ENCODE results near the gene CELF6.
A peak's percentile ranks its signal among the peaks of the same experiment; 100 is the strongest.

CELF6 gene

GRCh38 chr15:72271895-72272212 lies 48.1 kb downstream of the CELF6 start:
- H3K9me2 ChIP-seq (replicated peaks; ENCODE audit: control insufficient read depth, low read length): 0 out of 2 replicates have a peak, but pooled peaks cover 2% of the 10 kb centered on the region
- H3K36me3 ChIP-seq (ENCODE audit: control insufficient read depth, low read length): peaks cover 46% of the 10 kb centered on the region
- H3K27me3 ChIP-seq (ENCODE audit: control insufficient read depth, low read length): no peaks in the 10 kb centered on the region; the same call in 1 of the 2 replicates
- no peaks in the 10 kb centered on the region for H4K20me1 ChIP-seq (ENCODE audit: control insufficient read depth, insufficient read depth, low read depth, low read length)
- peak overlapping the region; percentile 90 for H3K4me3 ChIP-seq (ENCODE audit: low read length)
- peaks cover 41% of the 10 kb centered on the region for H3K79me2 ChIP-seq (ENCODE audit: control insufficient read depth, low read length)
- no peak for TF ChIP-seq CTCF (IDR thresholded peaks at IDR 0.05; ENCODE audit: low read depth, low read length, poor library complexity, severe bottlenecking)
- no peak for TF ChIP-seq EZH2phosphoT487 (IDR thresholded peaks at IDR 0.05; ENCODE audit: borderline replicate concordance, low read length)
- peaks cover 29% of the 10 kb centered on the region for H3K4me1 ChIP-seq (ENCODE audit: control insufficient read depth, low read length)
- H3F3A ChIP-seq (ENCODE audit: control insufficient read depth, insufficient read depth): 0 out of 2 replicates have a peak, but pooled peaks cover 3% of the 10 kb centered on the region
- peak overlapping the region; percentile 38 for H3K27ac ChIP-seq (ENCODE audit: low read depth, low read length)
- H3K9me3 ChIP-seq (ENCODE audit: control insufficient read depth, insufficient read depth, low read length): no peaks in the 10 kb centered on the region
- peak overlapping the region; percentile 79 for H3K4me2 ChIP-seq (ENCODE audit: low read length)

- H4K20me1 ChIP-seq (ENCODE audit: control insufficient read depth, insufficient read depth, low read depth, low read length): no peaks in the 10 kb centered on the region
- H3K36me3 ChIP-seq (ENCODE audit: control insufficient read depth, low read length): peaks cover 52% of the 10 kb centered on the region
- no peaks in the 10 kb centered on the region; the same call in 1 of the 2 replicates for H3K27me3 ChIP-seq (ENCODE audit: control insufficient read depth, low read length)
- H3K9me3 ChIP-seq (ENCODE audit: control insufficient read depth, insufficient read depth, low read length): no peaks in the 10 kb centered on the region
- peak overlapping the region; percentile 90 for H3K4me3 ChIP-seq (ENCODE audit: low read length)
- H3K4me2 ChIP-seq (ENCODE audit: low read length): peak overlapping the region; percentile 79
- 0 out of 2 replicates have a peak, but pooled peaks cover 3% of the 10 kb centered on the region for H3F3A ChIP-seq (ENCODE audit: control insufficient read depth, insufficient read depth)
- H3K27ac ChIP-seq (ENCODE audit: low read depth, low read length): no peak overlapping the region
- TF ChIP-seq CTCF (IDR thresholded peaks at IDR 0.05; ENCODE audit: low read depth, low read length, poor library complexity, severe bottlenecking) (no peak), EZH2phosphoT487 (IDR thresholded peaks at IDR 0.05; ENCODE audit: borderline replicate concordance, low read length) (no peak)
- 0 out of 2 replicates have a peak, but pooled peaks cover 2% of the 10 kb centered on the region for H3K9me2 ChIP-seq (replicated peaks; ENCODE audit: control insufficient read depth, low read length)
- H3K4me1 ChIP-seq (ENCODE audit: control insufficient read depth, low read length): peaks cover 29% of the 10 kb centered on the region
- peaks cover 41% of the 10 kb centered on the region for H3K79me2 ChIP-seq (ENCODE audit: control insufficient read depth, low read length)
These were observed 48.7 kb downstream of the CELF6 start for GRCh38 chr15:72271221-72271620.

- Histone ChIP-seq H3K4me3 (ENCODE audit: low read length) (no peak overlapping the region), H3K9me3 (ENCODE audit: control insufficient read depth, insufficient read depth, low read length) (no peaks in the 10 kb centered on the region), H3K79me2 (ENCODE audit: control insufficient read depth, low read length) (peaks cover 41% of the 10 kb centered on the region), H3K27me3 (ENCODE audit: control insufficient read depth, low read length) (no peaks in the 10 kb centered on the region), H3K27ac (ENCODE audit: low read depth, low read length) (no peak overlapping the region), H4K20me1 (ENCODE audit: control insufficient read depth, insufficient read depth, low read depth, low read length) (no peaks in the 10 kb centered on the region), H3K36me3 (ENCODE audit: control insufficient read depth, low read length) (peaks cover 67% of the 10 kb centered on the region), H3K9me2 (replicated peaks; ENCODE audit: control insufficient read depth, low read length) (0 out of 2 replicates have a peak, but pooled peaks cover 2% of the 10 kb centered on the region), H3K4me2 (ENCODE audit: low read length) (no peak overlapping the region), H3K4me1 (ENCODE audit: control insufficient read depth, low read length) (peaks cover 29% of the 10 kb centered on the region), H3F3A (ENCODE audit: control insufficient read depth, insufficient read depth) (0 out of 2 replicates have a peak, but pooled peaks cover 3% of the 10 kb centered on the region)
- TF ChIP-seq CTCF (IDR thresholded peaks at IDR 0.05; ENCODE audit: low read depth, low read length, poor library complexity, severe bottlenecking): no peak
- TF ChIP-seq EZH2phosphoT487 (IDR thresholded peaks at IDR 0.05; ENCODE audit: borderline replicate concordance, low read length): no peak
These were observed 50.2 kb downstream of the CELF6 start for GRCh38 chr15:72269739-72270138.
